ENCODE results near the gene ZNF532.

DNA sequence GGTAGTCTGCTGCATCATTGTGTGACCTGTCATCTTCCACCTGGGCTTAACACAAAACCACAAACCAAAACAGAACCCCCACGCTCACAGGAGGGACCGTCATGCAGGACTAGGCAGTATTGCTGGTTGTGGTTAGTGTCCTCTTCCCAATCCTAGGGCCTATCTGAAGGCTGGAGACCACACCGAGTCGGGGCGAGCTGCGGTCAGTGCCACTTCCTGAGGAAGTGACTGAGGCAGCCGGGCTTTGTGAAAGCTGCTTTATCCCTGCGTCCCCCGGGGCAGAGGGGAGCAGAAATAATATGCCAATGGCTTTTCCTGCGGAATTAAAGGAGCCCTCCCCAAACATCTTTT is 22.9 kb downstream of the ZNF532 start:
- TF ChIP-seq, protein P1, sequence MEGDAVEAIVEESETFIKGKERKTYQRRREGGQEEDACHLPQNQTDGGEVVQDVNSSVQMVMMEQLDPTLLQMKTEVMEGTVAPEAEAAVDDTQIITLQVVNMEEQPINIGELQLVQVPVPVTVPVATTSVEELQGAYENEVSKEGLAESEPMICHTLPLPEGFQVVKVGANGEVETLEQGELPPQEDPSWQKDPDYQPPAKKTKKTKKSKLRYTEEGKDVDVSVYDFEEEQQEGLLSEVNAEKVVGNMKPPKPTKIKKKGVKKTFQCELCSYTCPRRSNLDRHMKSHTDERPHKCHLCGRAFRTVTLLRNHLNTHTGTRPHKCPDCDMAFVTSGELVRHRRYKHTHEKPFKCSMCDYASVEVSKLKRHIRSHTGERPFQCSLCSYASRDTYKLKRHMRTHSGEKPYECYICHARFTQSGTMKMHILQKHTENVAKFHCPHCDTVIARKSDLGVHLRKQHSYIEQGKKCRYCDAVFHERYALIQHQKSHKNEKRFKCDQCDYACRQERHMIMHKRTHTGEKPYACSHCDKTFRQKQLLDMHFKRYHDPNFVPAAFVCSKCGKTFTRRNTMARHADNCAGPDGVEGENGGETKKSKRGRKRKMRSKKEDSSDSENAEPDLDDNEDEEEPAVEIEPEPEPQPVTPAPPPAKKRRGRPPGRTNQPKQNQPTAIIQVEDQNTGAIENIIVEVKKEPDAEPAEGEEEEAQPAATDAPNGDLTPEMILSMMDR (IDR thresholded peaks at IDR 0.05; ENCODE audit: low read length) = no peak
- no peak for TF ChIP-seq EZH2 (optimal IDR thresholded peaks at IDR 0.05; ENCODE audit: low read depth, low read length)
